ENCODE measurements around the gene LINGO1. TPM values are rescaled to one million over a fixed set of nuclear protein-coding genes. Genes with fewer than 3 reads are reported as not detected.

Gene LINGO1
- total and polyA plus RNA-seq, 2 of the 8 experiments (the other 6 are each of a cell fraction or from before 2014, with no cell fraction given) = 57.1 to 114 TPM

DNA sequence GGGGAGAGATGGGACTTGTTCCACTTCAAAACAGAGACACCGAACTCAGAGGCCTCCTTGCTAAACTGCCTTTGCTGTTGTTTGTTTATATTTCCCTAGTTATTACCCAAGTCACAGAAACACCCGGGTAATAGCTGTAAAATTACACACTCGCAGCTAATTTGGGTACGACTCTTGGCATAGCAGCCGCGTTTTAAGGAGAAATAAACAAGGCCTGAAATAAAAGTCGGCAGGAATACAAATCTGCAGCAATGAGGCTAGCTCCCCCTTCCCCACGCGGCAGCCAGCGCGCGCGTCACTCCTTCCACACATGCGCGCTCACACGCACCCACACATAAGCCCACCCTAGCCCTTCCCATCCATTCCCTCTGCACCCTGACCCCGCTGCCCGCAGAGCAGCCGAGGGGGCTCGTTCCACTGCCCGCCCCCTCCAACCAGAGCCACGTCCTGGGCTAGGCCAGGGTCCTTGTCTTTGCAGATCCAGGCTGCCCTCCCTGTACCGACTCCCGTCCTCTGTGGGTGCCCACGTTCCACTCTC is 67.3 kb downstream of the LINGO1 start:
- Histone ChIP-seq H3K4me3 (ENCODE audit: extremely low read depth in 1 of 4, insufficient read depth in 2 of 4, low read depth in 3 of 4, low read length in 4 of 4) (no peak overlapping the region), H3K23ac (ENCODE audit: insufficient read length) (no peak overlapping the region), H2BK20ac (ENCODE audit: low read length) (peak overlapping the region; percentile 11; the same call in 1 of the 2 replicates), H3K79me1 (ENCODE audit: low read depth, low read length) (no peaks in the 10 kb centered on the region), H2AFZ (ENCODE audit: low read length) (no peak overlapping the region), H2BK5ac (ENCODE audit: low read depth, low read length) (no peak overlapping the region), H3K27ac (ENCODE audit: low read depth, low read length) (no peak overlapping the region), H2BK120ac (replicated peaks; ENCODE audit: low read depth, low read length) (no peak overlapping the region), H4K91ac (replicated peaks; ENCODE audit: insufficient read length, low read length) (no peak overlapping the region), H2BK12ac (ENCODE audit: low read depth, low read length) (peak overlapping the region; percentile 50; the same call in 1 of the 2 replicates), H3K4ac (replicated peaks; ENCODE audit: insufficient read length, low read depth, low read length) (peak overlapping the region; percentile 87), H4K8ac (ENCODE audit: extremely low read depth, insufficient read depth, low read length) (no peak overlapping the region), H3K4me1 (replicated peaks in 1 of 4; ENCODE audit: control insufficient read depth in 3 of 4, insufficient read depth in 4 of 4, low read length in 3 of 4) (peaks cover 0 to 17% (median 11%) of the 10 kb centered on the region in 4 experiments; a peak in 6 of 7 replicates), H3K9me3 (ENCODE audit: insufficient read depth in 2 of 2, low read depth in 1 of 2, low read length in 1 of 2) (no peaks in the 10 kb centered on the region), H3K56ac (replicated peaks; ENCODE audit: insufficient read length, low read depth, low read length) (no peak overlapping the region), H3K27me3 (replicated peaks in 1 of 4; ENCODE audit: control insufficient read depth in 3 of 4, extremely low read depth in 1 of 4, insufficient read depth in 3 of 4, low read length in 3 of 4) (no peaks in the 10 kb centered on the region), H3K18ac (ENCODE audit: extremely low read depth, low read length) (peak overlapping the region; percentile 48), H3K23me2 (ENCODE audit: low read depth, low read length) (no peaks in the 10 kb centered on the region; the same call in 1 of the 2 replicates), H2AK5ac (ENCODE audit: low read depth, low read length) (no peak overlapping the region), H4K20me1 (replicated peaks in 1 of 2; ENCODE audit: control insufficient read depth in 1 of 2, insufficient read depth in 2 of 2, low read length in 2 of 2) (no peaks in the 10 kb centered on the region), H3K4me2 (ENCODE audit: insufficient read depth in 1 of 2, low read depth in 2 of 2, low read length in 2 of 2) (no peak overlapping the region), H3K14ac (ENCODE audit: insufficient read length) (no peak overlapping the region), H2BK15ac (ENCODE audit: low read length) (peak overlapping the region; percentile 94; the same call in 1 of the 2 replicates), H3K79me2 (ENCODE audit: control insufficient read depth in 1 of 2, insufficient read depth in 2 of 2, low read length in 2 of 2) (no peaks in the 10 kb centered on the region), H3K36me3 (ENCODE audit: control insufficient read depth in 2 of 4, insufficient read depth in 4 of 4, low read length in 3 of 4) (no peaks in the 10 kb centered on the region), H3K9ac (replicated peaks in 1 of 4; ENCODE audit: extremely low read depth in 1 of 4, low read depth in 3 of 4, low read length in 3 of 4) (no peak overlapping the region), H4K5ac (ENCODE audit: insufficient read length, low read depth, low read length) (no peak overlapping the region)
- POLR2A ChIA-PET (ENCODE audit: partially characterized antibody) = interaction anchor here (1.2 to 1.7 kb wide), 2 partner anchors 50 to 57 kb away, joined by 3 to 5 read pairs; no protein-coding TSS in a partner anchor
- 90% methylated on average over 22 of the region's 25 CpGs; no CpG with 5 or more reads in 1 of the 2 experiments for WGBS, 2 experiments (ENCODE audit: extremely low coverage in 1 of 2, insufficient coverage in 1 of 2, insufficient read length in 1 of 2, insufficient replicate concordance in 2 of 2, low coverage in 1 of 2, low lambda C conversion rate in 2 of 2, missing lambda C conversion rate in 1 of 2)
- CTCF ChIA-PET (ENCODE audit: partially characterized antibody) = interaction anchor here (1.0 to 11.7 kb wide), 8 partner anchors 9 to 70 kb away, joined by 3 to 74 read pairs (median 4); no protein-coding TSS in a partner anchor
- TF ChIP-seq SAP30 (IDR thresholded peaks at IDR 0.05; ENCODE audit: insufficient read depth, insufficient replicate concordance, low read length) (no peak), RBBP5 (IDR thresholded peaks at IDR 0.05; ENCODE audit: borderline replicate concordance, low read depth, low read length) (no peak), RXRA (IDR thresholded peaks at IDR 0.05; ENCODE audit: insufficient read depth, low read depth, low read length) (no peak), SP2 (IDR thresholded peaks at IDR 0.05; ENCODE audit: low read length) (no peak), SIRT6 (IDR thresholded peaks at IDR 0.05; ENCODE audit: low read length) (no peak), RAD21 (IDR thresholded peaks at IDR 0.05 in 1 of 2, conservative IDR thresholded peaks at IDR 0.05 in 1 of 2; ENCODE audit: low read depth in 2 of 2, low read length in 2 of 2) (no peak), POLR2AphosphoS5 (IDR thresholded peaks at IDR 0.05; ENCODE audit: low read depth, low read length) (no peak), PHF8 (conservative IDR thresholded peaks at IDR 0.05; ENCODE audit: low read depth, low read length) (no peak), MAFK (IDR thresholded peaks at IDR 0.05; ENCODE audit: low read depth, low read length) (no peak), TAF1 (IDR thresholded peaks at IDR 0.05; ENCODE audit: low read depth, low read length) (no peak)
- DNase-seq (ENCODE audit: low read depth in 1 of 2, low spot score in 2 of 2) (no peak), FAIRE-seq (no peak)

All from H1 (cell line).